PC-9 (cell line): ENCODE results near the gene GRHL1. TPM values are rescaled to one million over a fixed set of nuclear protein-coding genes. Genes with fewer than 3 reads are reported as not detected.
A peak's percentile ranks its signal among the peaks of the same experiment; 100 is the strongest.

Experiments used
- BruUV-seq: library from RNA; stranded (reverse); fragments of 400-500 nt; replicated peaks from 2 replicates; lab custom pipeline; 2021; lab: Mats Ljungman, UMichigan
- CTCF ChIA-PET: fragments of 300-600 bp; sonication (Branson Sonifier 250); formaldehyde crosslinking; loops from one replicate; lab custom pipeline; 2022; ENCODE audit warnings: antibody characterized with exemption; lab: Charles Lee
- POLR2A ChIA-PET: fragments of 300-600 bp; sonication (Branson Sonifier 250); formaldehyde crosslinking; loops from one replicate; lab custom pipeline; 2022; ENCODE audit warnings: antibody characterized with exemption; ENCODE audit not compliant: unreplicated experiment; lab: Charles Lee
- DNase-seq, 2 experiments: peaks; one replicate each; pipeline versions ENCODE4 v3.0.0 to v3.0.0-alpha.2; 2015 to 2022; ENCODE audit warnings: mixed read lengths in 1 of 2
- H2AFZ ChIP-seq: fragments of 200-600 bp; sonication (generic); 2 replicates; pipeline ENCODE4 v1.8.1; 2017; ENCODE audit warnings: antibody characterized with exemption
- H3F3A ChIP-seq: fragments of 200-600 bp; sonication (generic); 2 replicates; pipeline ENCODE4 v1.8.1; 2017; ENCODE audit warnings: antibody characterized with exemption, mild to moderate bottlenecking, low read depth; ENCODE audit not compliant: insufficient read depth
- H3K27ac ChIP-seq: fragments of 200-600 bp; sonication (generic); 2 replicates; pipeline ENCODE4 v1.6.1; 2016; ENCODE audit warnings: mixed run types
- H3K27me3 ChIP-seq: fragments of 200-600 bp; sonication (generic); 2 replicates; pipeline ENCODE4 v1.6.1; 2016; ENCODE audit warnings: low read depth, mixed run types; ENCODE audit not compliant: insufficient read depth
- H3K36me3 ChIP-seq: fragments of 200-600 bp; sonication (generic); 2 replicates; pipeline ENCODE4 v1.6.1; 2016; ENCODE audit warnings: low read depth, mixed run types
- H3K4me1 ChIP-seq: fragments of 200-600 bp; sonication (generic); replicated peaks from 2 replicates; pipeline ENCODE4 v1.6.1; 2016; ENCODE audit warnings: mixed run types; ENCODE audit not compliant: insufficient read depth
- H3K4me2 ChIP-seq: fragments of 200-600 bp; sonication (generic); 2 replicates; pipeline ENCODE4 v1.6.1; 2017; ENCODE audit warnings: mixed run types
- H3K4me3 ChIP-seq: fragments of 200-600 bp; sonication (generic); 2 replicates; pipeline ENCODE4 v1.6.1; 2016; ENCODE audit warnings: mixed run types
- H3K79me2 ChIP-seq: fragments of 200-600 bp; sonication (generic); 2 replicates; pipeline ENCODE4 v1.6.1; 2017; ENCODE audit warnings: low read depth, mixed run types
- H3K9me2 ChIP-seq: fragments of 200-600 bp; sonication (generic); 2 replicates; pipeline ENCODE4 v1.8.1; 2017; ENCODE audit warnings: mild to moderate bottlenecking; ENCODE audit not compliant: insufficient read depth
- H3K9me3 ChIP-seq: fragments of 200-600 bp; sonication (generic); 2 replicates; pipeline ENCODE4 v1.8.1; 2016; ENCODE audit warnings: low read depth; ENCODE audit not compliant: insufficient read depth
- H4K20me1 ChIP-seq: fragments of 200-600 bp; sonication (generic); 2 replicates; pipeline ENCODE4 v1.8.1; 2017; ENCODE audit not compliant: insufficient read depth
- EZH2 ChIP-seq: fragments of 200-600 bp; sonication (generic); IDR thresholded peaks from 2 replicates; pipeline ENCODE4 v1.8.0; 2017; ENCODE audit warnings: antibody characterized with exemption, low read depth
- intact Hi-C: fragments of 100-400 bp; cut with micrococcal nuclease; formaldehyde crosslinking; loops from one replicate; pipeline ENCODE4 v1.10.0; 2022; ENCODE audit not compliant: unreplicated experiment
- total RNA-seq: library from RNA; stranded (reverse); gene quantifications from 2 replicates; pipeline ENCODE4 v1.2.3, GENCODE V29; 2021
- TF ChIP-seq, protein P1 (sequence below): fragments of 200-600 bp; sonication (generic); conservative IDR thresholded peaks from 2 replicates; pipeline ENCODE4 v1.6.1; 2017; ENCODE audit warnings: mixed run types, antibody characterized with exemption, mild to moderate bottlenecking, moderate library complexity

Gene GRHL1
- total RNA-seq, 1 experiment from 2014 or later, result 10.6 TPM

DNA sequence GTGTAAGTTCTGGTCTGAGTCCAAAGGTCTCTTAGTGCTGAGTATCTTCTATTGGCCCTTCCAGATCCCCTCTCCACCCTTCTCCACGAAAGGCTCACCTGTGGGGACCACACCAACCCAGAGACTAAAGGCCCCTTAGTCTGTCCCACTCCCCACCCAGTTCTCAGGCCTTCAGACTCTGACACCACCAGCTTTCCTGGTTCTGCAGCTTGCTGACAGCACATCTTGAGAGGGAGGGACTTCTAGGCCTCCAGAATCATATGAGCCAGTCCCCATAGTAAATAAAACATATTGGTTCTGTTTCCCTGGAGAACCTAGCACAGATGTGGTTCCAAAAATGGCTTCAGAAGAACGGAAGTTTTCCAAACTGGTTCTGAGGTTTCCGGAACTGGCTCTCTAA, 53.3 kb downstream of the GRHL1 start:
- H2AFZ ChIP-seq, result no peak overlapping the region
- no TSS peak for BruUV-seq
- H3K4me2 ChIP-seq, result no peak overlapping the region
- H3K9me3 ChIP-seq, result no peaks in the 10 kb centered on the region
- no peaks in the 10 kb centered on the region for H3K27me3 ChIP-seq
- POLR2A ChIA-PET, result interaction anchor here (0.6 kb wide), 1 partner anchor 118 kb away, joined by 3 read pairs; no protein-coding TSS in a partner anchor
- H3K4me1 ChIP-seq, result no peaks in the 10 kb centered on the region
- TF ChIP-seq, protein P1, sequence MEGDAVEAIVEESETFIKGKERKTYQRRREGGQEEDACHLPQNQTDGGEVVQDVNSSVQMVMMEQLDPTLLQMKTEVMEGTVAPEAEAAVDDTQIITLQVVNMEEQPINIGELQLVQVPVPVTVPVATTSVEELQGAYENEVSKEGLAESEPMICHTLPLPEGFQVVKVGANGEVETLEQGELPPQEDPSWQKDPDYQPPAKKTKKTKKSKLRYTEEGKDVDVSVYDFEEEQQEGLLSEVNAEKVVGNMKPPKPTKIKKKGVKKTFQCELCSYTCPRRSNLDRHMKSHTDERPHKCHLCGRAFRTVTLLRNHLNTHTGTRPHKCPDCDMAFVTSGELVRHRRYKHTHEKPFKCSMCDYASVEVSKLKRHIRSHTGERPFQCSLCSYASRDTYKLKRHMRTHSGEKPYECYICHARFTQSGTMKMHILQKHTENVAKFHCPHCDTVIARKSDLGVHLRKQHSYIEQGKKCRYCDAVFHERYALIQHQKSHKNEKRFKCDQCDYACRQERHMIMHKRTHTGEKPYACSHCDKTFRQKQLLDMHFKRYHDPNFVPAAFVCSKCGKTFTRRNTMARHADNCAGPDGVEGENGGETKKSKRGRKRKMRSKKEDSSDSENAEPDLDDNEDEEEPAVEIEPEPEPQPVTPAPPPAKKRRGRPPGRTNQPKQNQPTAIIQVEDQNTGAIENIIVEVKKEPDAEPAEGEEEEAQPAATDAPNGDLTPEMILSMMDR, result no peak
- no peak for TF ChIP-seq EZH2
- H3K36me3 ChIP-seq, result peaks cover 11% of the 10 kb centered on the region; the same call in 1 of the 2 replicates
- no peaks in the 10 kb centered on the region for H3K9me2 ChIP-seq
- 0 out of 2 replicates have a peak, but pooled peaks cover 3% of the 10 kb centered on the region for H4K20me1 ChIP-seq
- CTCF ChIA-PET, result no interaction called here
- H3F3A ChIP-seq, result peaks cover 8% of the 10 kb centered on the region; the same call in 1 of the 2 replicates
- H3K4me3 ChIP-seq, result no peak overlapping the region
- intact Hi-C loops, result no loop called here
- H3K79me2 ChIP-seq, result no peaks in the 10 kb centered on the region
- no peak for DNase-seq
- no peak overlapping the region for H3K27ac ChIP-seq

DNA sequence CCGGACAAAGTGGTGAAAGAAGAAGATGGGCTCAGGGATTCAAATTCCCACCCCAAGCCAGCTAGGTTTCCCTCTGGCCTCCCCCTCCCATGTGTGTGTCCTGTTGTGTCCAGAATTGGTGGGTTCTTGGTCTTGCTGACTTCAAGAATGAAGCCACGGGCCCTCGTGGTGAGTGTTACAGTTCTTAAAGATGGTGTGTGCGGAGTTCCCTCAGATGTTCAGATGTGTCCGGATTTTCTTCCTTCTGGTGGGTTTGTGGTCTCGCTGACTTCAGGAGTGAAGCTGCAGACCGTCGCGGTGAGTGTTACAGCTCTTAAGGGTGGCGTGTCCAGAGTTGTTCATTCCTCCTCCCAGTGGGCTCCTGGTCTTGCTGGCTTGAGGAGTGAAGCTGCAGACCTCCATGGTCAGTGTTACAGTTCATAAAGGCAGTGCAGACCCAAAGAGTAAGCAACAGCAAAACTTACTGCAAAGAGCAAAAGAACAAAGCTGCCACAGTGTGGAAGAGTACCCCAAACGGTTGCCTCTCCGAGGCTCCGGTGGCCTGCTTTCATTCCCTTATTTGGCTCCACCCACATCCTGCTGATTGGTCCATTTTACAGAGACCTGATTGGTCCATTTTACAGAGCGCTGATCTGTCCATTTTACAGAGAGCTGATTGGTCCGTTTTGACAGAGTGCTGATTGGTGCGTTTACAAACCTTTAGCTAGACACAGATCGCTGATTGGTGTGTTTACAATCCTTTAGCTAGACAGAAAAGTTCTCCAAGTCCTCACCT, 54.2 kb downstream of the GRHL1 start:
- Histone ChIP-seq H3K79me2 (no peaks in the 10 kb centered on the region), H3F3A (peaks cover 8% of the 10 kb centered on the region; the same call in 1 of the 2 replicates), H4K20me1 (0 out of 2 replicates have a peak, but pooled peaks cover 3% of the 10 kb centered on the region), H3K4me2 (no peak overlapping the region), H3K9me3 (no peaks in the 10 kb centered on the region), H3K36me3 (0 out of 2 replicates have a peak, but pooled peaks cover 4% of the 10 kb centered on the region), H3K4me3 (no peak overlapping the region), H3K27ac (no peak overlapping the region), H3K9me2 (no peaks in the 10 kb centered on the region), H3K4me1 (no peaks in the 10 kb centered on the region), H2AFZ (no peak overlapping the region), H3K27me3 (no peaks in the 10 kb centered on the region)
- no peak for TF ChIP-seq EZH2
- TF ChIP-seq, protein P1, result no peak
- ChIA-PET CTCF (interaction anchor here (0.6 kb wide), 1 partner anchor 75 kb away, joined by 3 read pairs; no protein-coding TSS in a partner anchor), POLR2A (interaction anchor here (0.6 kb wide), 1 partner anchor 81 kb away, joined by 3 read pairs; no protein-coding TSS in a partner anchor)
- DNase-seq, result no peak
- no TSS peak for BruUV-seq
- intact Hi-C loops, result no loop called here

DNA sequence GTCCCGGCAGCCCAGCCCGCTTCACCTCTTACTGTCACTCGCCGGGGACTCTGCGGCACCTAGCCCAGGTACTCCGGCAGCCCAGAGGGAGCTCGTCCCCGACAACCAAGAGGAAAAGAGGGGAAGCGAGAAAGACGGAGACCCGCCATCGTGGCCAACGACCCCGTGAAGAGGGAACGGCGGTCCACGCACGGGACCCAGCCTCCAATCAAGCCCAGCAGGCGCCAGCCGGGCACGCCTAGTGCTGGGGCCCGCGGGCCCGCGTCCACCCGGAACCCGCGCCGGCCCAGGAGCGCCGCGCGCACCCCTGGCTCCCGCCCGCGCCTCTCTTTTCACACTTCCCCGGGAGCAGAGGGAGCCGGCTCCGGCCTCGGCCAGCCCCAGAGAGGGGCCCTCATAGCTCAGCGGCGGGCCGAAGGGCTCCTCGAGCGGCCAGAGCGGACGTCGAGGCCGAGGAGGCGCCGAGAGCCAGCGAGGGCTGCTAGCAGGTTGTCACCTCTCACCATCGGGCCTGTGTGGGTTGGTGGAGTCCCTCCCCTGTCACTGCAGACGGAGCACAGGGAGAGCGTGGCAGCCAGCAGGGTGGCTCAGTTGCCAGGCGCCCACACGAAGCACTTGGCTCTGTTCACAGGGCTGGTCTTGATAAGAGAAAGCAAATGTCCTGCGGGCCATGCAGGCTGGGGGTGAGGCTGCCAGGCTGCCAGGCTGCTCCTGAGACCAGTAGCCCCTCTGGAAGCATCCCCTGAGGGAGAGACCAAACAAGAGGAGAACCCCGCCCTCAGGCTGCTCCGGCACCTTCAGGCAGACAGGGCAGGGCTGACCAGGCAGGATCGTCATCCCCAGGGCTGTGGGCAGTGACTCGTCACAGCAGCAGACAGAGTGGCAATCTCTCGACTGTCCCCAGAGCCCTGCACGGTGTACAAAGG, 55.0 kb downstream of the GRHL1 start:
- H3K4me2 ChIP-seq, result no peak overlapping the region
- 0 out of 2 replicates have a peak, but pooled peaks cover 2% of the 10 kb centered on the region for H4K20me1 ChIP-seq
- H3K79me2 ChIP-seq, result no peaks in the 10 kb centered on the region
- TF ChIP-seq, protein P1, result no peak
- no peak for TF ChIP-seq EZH2
- no peaks in the 10 kb centered on the region for H3K27me3 ChIP-seq
- ChIA-PET POLR2A (no interaction called here), CTCF (interaction anchor here (0.6 to 1.0 kb wide), 2 partner anchors 30 to 74 kb away, joined by 3 read pairs; no protein-coding TSS in a partner anchor)
- no peak overlapping the region for H3K4me3 ChIP-seq
- H2AFZ ChIP-seq, result no peak overlapping the region
- BruUV-seq, result no TSS peak
- H3F3A ChIP-seq, result peaks cover 8% of the 10 kb centered on the region; the same call in 1 of the 2 replicates
- no peaks in the 10 kb centered on the region for H3K4me1 ChIP-seq
- DNase-seq, result peak in 1 of 2 experiments; percentile 11
- intact Hi-C loops, result no loop called here
- H3K9me2 ChIP-seq, result no peaks in the 10 kb centered on the region
- H3K27ac ChIP-seq, result no peak overlapping the region
- 0 out of 2 replicates have a peak, but pooled peaks cover 3% of the 10 kb centered on the region for H3K36me3 ChIP-seq
- no peaks in the 10 kb centered on the region for H3K9me3 ChIP-seq
